AG09319 (cell line): Measurements from ENCODE around the gene PRTFDC1.

Experiments
- DNase-seq: peaks from one replicate; pipeline ENCODE4 v3.0.0-alpha.2; 2010; ENCODE audit warnings: low read depth; ENCODE audit errors: extremely low read depth
- TF ChIP-seq, protein P1 (sequence below): IDR thresholded peaks from 2 replicates; pipeline ENCODE4 v1.5.1; 2011; ENCODE audit warnings: low read depth, mild to moderate bottlenecking, inconsistent platforms, low read length, moderate library complexity

Gene PRTFDC1

DNA sequence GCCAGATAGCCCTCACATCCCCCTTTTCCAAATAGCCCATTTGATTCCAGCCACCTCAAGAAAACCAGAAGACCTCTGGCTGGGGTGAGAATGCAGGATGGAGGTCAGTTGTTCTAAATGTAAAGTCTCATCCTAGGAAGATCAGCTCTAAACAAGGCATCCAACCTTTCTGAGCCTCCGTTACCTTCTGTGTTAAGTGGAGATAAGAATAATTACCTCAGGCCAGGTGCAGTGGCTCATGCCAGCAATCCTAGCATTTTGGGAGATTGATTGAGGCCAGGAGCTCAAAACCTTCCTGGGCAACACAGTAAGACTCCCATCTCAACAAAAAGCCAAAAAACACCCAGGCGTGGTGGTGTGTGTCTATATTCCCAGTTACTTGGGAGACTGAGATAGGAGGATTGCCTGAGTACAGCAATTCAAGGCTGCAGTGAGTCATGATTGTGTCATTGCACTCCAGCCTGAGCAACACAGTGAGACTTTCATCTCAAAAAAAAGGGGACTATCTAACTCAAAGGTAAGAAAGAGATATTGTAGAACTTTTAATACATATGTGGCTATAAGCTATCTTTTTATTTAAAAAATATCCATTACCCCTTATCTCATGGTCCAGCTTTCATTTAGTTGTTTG is 43.5 kb downstream of the PRTFDC1 start:
- TF ChIP-seq, protein P1, sequence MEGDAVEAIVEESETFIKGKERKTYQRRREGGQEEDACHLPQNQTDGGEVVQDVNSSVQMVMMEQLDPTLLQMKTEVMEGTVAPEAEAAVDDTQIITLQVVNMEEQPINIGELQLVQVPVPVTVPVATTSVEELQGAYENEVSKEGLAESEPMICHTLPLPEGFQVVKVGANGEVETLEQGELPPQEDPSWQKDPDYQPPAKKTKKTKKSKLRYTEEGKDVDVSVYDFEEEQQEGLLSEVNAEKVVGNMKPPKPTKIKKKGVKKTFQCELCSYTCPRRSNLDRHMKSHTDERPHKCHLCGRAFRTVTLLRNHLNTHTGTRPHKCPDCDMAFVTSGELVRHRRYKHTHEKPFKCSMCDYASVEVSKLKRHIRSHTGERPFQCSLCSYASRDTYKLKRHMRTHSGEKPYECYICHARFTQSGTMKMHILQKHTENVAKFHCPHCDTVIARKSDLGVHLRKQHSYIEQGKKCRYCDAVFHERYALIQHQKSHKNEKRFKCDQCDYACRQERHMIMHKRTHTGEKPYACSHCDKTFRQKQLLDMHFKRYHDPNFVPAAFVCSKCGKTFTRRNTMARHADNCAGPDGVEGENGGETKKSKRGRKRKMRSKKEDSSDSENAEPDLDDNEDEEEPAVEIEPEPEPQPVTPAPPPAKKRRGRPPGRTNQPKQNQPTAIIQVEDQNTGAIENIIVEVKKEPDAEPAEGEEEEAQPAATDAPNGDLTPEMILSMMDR: no peak
- DNase-seq: no peak

DNA sequence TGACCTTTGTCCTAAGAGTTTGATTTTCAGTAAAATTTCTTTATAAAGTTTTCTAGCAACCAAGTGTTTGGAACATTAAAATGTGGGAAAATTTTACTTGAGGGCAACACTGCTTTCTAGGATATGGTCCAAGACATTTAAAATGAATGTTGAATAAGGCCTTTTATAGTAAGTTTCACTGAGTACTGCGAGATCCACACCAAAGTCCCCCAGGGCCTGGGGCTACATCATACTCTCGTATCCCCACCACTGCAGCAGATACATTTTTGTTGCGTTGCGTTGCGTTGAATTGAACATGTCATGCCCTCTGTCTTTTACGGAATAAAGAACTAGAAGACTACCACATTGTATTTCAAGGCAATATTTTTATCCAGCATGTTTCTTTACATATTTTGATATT is 44.5 kb downstream of the PRTFDC1 start:
- DNase-seq: no peak
- TF ChIP-seq, protein P1: no peak

DNA sequence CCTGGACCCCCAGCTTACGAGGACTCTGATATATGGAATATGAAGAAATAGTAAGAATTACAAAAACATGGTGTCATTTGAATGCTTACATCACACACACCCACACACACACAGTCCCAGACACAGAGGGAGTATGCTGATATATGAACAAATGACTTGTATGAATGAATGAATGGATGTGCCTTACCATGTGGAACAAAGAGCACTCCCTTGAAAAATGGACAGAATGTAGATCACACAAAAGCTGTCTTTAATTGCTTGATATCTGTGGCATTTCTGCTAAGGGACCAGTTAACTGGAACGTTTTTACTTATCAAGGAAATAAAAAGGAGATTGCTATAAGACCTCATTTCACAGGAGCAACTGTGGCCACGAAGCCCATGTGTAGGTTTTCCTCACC is 46.0 kb downstream of the PRTFDC1 start:
- TF ChIP-seq, protein P1: no peak
- no peak for DNase-seq

DNA sequence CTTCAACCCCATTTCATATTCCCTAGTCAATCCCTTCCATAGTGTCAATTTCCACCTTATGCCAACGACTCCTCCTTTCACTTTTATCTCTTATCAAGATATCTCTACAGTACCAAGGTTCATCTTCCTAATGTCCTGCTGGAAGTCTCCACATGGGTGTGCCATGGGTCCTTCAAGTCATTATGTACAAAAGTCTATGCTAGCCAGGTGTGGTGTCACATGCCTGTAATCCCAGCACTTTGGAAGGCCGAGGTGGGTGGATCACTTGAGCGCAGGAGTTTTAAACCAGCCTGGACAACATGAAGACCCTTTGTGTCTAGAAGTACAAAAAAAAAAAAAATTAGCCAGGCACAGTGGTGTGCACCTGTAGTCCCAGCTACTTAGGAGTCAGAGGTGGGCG is 47.6 kb downstream of the PRTFDC1 start:
- TF ChIP-seq, protein P1: no peak
- no peak for DNase-seq

DNA sequence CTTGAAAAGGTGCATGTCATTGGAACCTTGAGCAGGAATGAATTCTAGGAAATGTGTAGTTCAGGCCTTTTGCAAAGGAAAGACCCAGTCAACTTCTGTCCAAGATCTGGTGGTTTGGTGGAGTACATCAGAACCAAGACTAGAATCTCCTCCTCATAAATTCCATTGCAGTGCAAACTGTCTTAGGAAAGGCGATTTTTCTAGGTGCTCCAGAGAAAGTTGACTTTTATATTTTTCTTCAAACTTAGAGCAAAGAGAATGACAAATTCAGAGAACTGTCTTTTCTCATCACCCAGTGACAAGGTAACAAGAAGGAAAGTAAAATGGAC is 50.0 kb downstream of the PRTFDC1 start:
- DNase-seq: no peak
- TF ChIP-seq, protein P1: no peak

DNA sequence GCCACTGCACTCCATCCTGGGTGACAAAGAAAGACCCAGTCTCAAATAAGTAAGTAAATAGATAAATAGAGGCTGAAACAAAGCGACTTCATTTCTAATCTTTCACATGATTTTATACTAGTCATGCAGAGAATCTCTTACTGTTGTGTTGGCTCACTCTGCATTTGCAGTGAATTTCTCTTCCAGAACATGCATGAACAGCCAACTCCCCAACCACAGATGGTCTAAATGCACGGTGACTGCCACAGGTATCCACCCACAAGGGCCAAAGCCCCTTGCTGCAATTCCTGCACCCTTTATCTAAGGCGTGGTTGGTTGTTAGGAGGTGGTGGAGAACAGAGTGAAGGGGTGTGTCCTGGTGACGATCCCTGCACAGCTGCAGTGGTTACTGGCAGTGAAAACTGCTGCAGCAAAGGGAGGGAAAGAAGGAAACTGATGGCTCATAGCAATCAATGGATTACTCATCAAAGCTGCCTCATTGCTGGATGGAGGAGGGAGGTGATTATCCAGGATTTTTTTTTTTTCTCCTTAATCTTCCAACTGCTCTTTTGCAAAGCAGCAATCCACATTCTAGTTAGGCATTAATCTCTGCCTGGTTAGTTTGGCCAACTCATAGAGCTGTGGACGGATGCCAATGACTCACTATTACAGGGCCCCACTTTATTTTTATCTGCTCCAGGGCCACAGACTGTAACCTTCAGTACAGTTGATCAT is 50.6 kb downstream of the PRTFDC1 start:
- TF ChIP-seq, protein P1: no peak

DNA sequence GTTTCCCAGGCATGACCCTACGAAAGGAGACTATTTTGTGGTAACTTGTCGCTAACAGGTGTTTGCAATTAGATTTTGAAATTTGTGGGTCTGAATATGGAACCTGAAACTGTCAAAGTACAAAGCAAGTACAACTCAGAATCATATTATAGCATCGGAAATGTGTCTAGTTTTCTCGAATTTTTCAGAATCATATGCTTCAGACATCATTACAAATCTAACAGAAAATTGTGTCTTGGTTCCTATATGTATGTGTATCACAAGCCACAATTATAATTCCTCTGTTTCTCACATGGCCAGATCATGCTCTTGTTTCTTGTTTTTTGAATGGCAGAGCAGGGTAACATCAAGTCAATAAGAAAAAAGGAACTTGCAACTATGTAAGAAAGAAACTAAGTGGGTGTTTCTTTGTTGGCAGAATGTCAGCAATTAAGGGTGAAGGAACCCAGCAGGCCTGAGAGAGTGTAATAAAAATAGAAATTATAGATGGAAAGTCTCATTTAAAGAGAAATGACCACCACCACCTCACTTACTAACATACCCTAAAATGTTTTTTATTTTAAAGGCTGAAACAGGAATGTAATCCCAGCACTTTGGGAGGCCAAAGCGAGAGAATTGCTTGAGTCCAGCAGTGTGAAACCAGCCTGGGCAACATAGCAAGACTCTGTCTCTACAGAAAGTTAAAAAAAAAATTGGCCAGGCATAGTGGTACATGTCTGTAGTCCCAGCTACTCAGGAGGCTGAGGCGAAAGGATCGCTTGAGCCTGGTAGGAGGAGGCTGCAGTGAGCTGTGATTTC is 51.3 kb downstream of the PRTFDC1 start:
- DNase-seq: no peak

More for the DNA sequence above, 50.6 kb downstream of the PRTFDC1 start:
- DNase-seq: peak; percentile 80

More for the DNA sequence above, 51.3 kb downstream of the PRTFDC1 start:
- TF ChIP-seq, protein P1: no peak
